NT2/D1 (cell line): ENCODE measurements around the gene ACSL5.

Source experiments
- YY1 ChIP-seq: IDR thresholded peaks from 2 replicates; pipeline ENCODE4 v1.6.1; 2011; ENCODE audit not compliant: insufficient read length, insufficient read depth
- ZNF274 ChIP-seq: IDR thresholded peaks from 2 replicates; pipeline ENCODE4 v1.6.1; 2011; ENCODE audit warnings: mild to moderate bottlenecking, low read depth, low read length

GRCh38 chr10:112338957-112339356 is 35.0 kb upstream of the ACSL5 start:
- no peak for TF ChIP-seq ZNF274
- TF ChIP-seq YY1, result no peak
